K562 (cell line): ENCODE measurements around the gene ZFPM1. TPM values are rescaled to one million over a fixed set of nuclear protein-coding genes. Genes with fewer than 3 reads are reported as not detected.

ENCODE experiments used
- ATAC-seq: fragments of 200-7000 bp; cut with Tn5 transposase; 3 replicates; pipeline ENCODE4 v1.9.1; 2020; ENCODE audit warnings: moderate library complexity
- BruUV-seq: library from RNA; stranded (reverse); fragments of 400-500 nt; replicated peaks from 2 replicates; lab custom pipeline; 2021; lab: Mats Ljungman, UMichigan
- CTCF ChIA-PET: fragments of 300-600 bp; formaldehyde crosslinking; extraction: SDS; loops from one replicate; lab custom pipeline; 2021; ENCODE audit warnings: low intra/inter-chr PET ratio; lab: Yijun Ruan, JAX
- POLR2A ChIA-PET: fragments of 300-600, 350-650 bp; sonication (Branson Sonifier 250); formaldehyde crosslinking; extraction: SDS; loops from one replicate; lab custom pipeline; 2021; ENCODE audit warnings: antibody characterized with exemption, inconsistent platforms; lab: Yijun Ruan, JAX
- DNase-seq, 4 experiments: peaks; one replicate each; pipeline versions ENCODE4 v3.0.0 to v3.0.0-alpha.2; 2011 to 2018; ENCODE audit warnings: low spot score in 3 of 4, mixed read lengths in 3 of 4; ENCODE audit errors: extremely low read depth in 1 of 4
- FAIRE-seq: peaks from 2 replicates; lab custom pipeline; 2011; peaks lifted over from hg19 to GRCh38; lab: Jason Lieb, UNC
- H2AFZ ChIP-seq: 2 replicates; pipeline ENCODE4 v1.6.0; 2011; ENCODE audit warnings: low read depth, low read length, control low read depth, inconsistent platforms
- H3K27ac ChIP-seq: fragments of 200-600 bp; 3 replicates; pipeline ENCODE4 v1.8.0; 2011; ENCODE audit warnings: low read depth, mild to moderate bottlenecking, control low read depth, inconsistent platforms, low read length, moderate library complexity, mixed read lengths; ENCODE audit errors: extremely low read depth
- H3K27me3 ChIP-seq, 2 experiments: fragments of 300-600 bp in 1 of 2; 2 replicates in 1 of 2; 3 replicates in 1 of 2; pipeline versions ENCODE4 v1.6.0 to v1.8.0; 2011; ENCODE audit warnings: inconsistent platforms in 2 of 2, low read length in 2 of 2, mild to moderate bottlenecking in 1 of 2, mixed read lengths in 1 of 2, moderate library complexity in 1 of 2; ENCODE audit not compliant: control insufficient read depth in 2 of 2, insufficient read depth in 2 of 2
- H3K36me3 ChIP-seq: fragments of 300-600 bp; 3 replicates; pipeline ENCODE4 v1.8.0; 2011; ENCODE audit warnings: mild to moderate bottlenecking, low read length, inconsistent platforms; ENCODE audit not compliant: control insufficient read depth, insufficient read depth
- H3K4me1 ChIP-seq, 2 experiments: fragments of 200-600 bp in 1 of 2; replicated peaks in 1 of 2; 2 replicates in 1 of 2; 3 replicates in 1 of 2; pipeline versions ENCODE4 v1.5.1 to v1.8.0; 2011; ENCODE audit warnings: inconsistent platforms in 2 of 2, low read length in 2 of 2, mild to moderate bottlenecking in 1 of 2, mixed read lengths in 1 of 2, moderate library complexity in 1 of 2; ENCODE audit not compliant: control insufficient read depth in 2 of 2, insufficient read depth in 2 of 2
- H3K4me2 ChIP-seq: 2 replicates; pipeline ENCODE4 v1.6.1; 2011; ENCODE audit warnings: low read length, control low read depth, inconsistent platforms, mixed read lengths; ENCODE audit not compliant: insufficient read depth
- H3K4me3 ChIP-seq: fragments of 200-600 bp; sonication (generic), shearing (Covaris generic); 2 replicates; pipeline ENCODE4 v1.5.1; 2016; ENCODE audit warnings: control low read depth, inconsistent platforms
- H3K79me2 ChIP-seq: fragments of 200-600 bp; 3 replicates; pipeline ENCODE4 v1.8.0; 2011; ENCODE audit warnings: low read length, inconsistent platforms; ENCODE audit not compliant: control insufficient read depth, insufficient read depth
- H3K9ac ChIP-seq, 2 experiments: 2 replicates each; pipeline versions ENCODE4 v1.6.0 to v1.6.1; 2011; ENCODE audit warnings: low read depth in 2 of 2, low read length in 2 of 2, control low read depth in 1 of 2, inconsistent platforms in 1 of 2, mild to moderate bottlenecking in 1 of 2, mixed read lengths in 1 of 2; ENCODE audit not compliant: insufficient read depth in 1 of 2
- H3K9me1 ChIP-seq: one replicate; pipeline ENCODE4 v1.6.0; 2011; ENCODE audit warnings: inconsistent platforms, mild to moderate bottlenecking, low read length, moderate library complexity; ENCODE audit not compliant: control insufficient read depth, insufficient read depth
- H3K9me3 ChIP-seq: replicated peaks from 2 replicates; pipeline ENCODE4 v1.5.1; 2011; ENCODE audit warnings: low read depth, low read length, inconsistent platforms; ENCODE audit not compliant: control insufficient read depth, insufficient read depth
- H4K20me1 ChIP-seq: replicated peaks from 2 replicates; pipeline ENCODE4 v1.6.1; 2011; ENCODE audit warnings: low read length, inconsistent platforms, mixed read lengths; ENCODE audit not compliant: control insufficient read depth, insufficient read depth
- FOXA3 ChIP-seq, 2 experiments: fragments of 450-650 bp in 1 of 2; sonication (generic) in 1 of 2; formaldehyde crosslinking; IDR thresholded peaks in 1 of 2; conservative IDR thresholded peaks in 1 of 2; 2 replicates each; pipeline versions ENCODE4 v1.4.0 to v1.8.0; 2020 to 2022; ENCODE audit warnings: mild to moderate bottlenecking in 2 of 2, missing genetic modification reagents in 1 of 2
- FOXM1 ChIP-seq, 2 experiments: fragments of 450-650 bp in 1 of 2; sonication (generic) in 1 of 2; formaldehyde crosslinking in 1 of 2; IDR thresholded peaks; 2 replicates each; pipeline versions ENCODE4 v1.6.1 to v1.9.0; 2017 to 2022; ENCODE audit warnings: low read depth in 2 of 2, mild to moderate bottlenecking in 2 of 2, missing genetic modification reagents in 1 of 2, moderate library complexity in 1 of 2
- ILK ChIP-seq: fragments of 450-650 bp; IDR thresholded peaks from 2 replicates; pipeline ENCODE4 v1.6.1; 2016; ENCODE audit warnings: missing genetic modification characterization, low read depth, mild to moderate bottlenecking, missing compliant biosample characterization, moderate library complexity, borderline replicate concordance
- KLF6 ChIP-seq: fragments of 250-450 bp; sonication (Bioruptor Pico); IDR thresholded peaks from 2 replicates; pipeline ENCODE4 v1.4.0; 2020; ENCODE audit warnings: mild to moderate bottlenecking, moderate library complexity, borderline replicate concordance
- NONO ChIP-seq, 2 experiments: fragments of 200-400 bp in 1 of 2; fragments of 450-650 bp in 1 of 2; formaldehyde crosslinking in 1 of 2; IDR thresholded peaks; 2 replicates each; pipeline ENCODE4 v1.6.1; 2017; ENCODE audit warnings: low read depth in 2 of 2, mild to moderate bottlenecking in 2 of 2, moderate library complexity in 2 of 2, low read length in 1 of 2
- RUNX1 ChIP-seq: sonication (generic); IDR thresholded peaks from 2 replicates; pipeline ENCODE4 v1.6.1; 2016; ENCODE audit warnings: antibody characterized with exemption, low read depth
- SLC30A9 ChIP-seq: fragments of 250-450 bp; sonication (Bioruptor Pico); IDR thresholded peaks from 2 replicates; pipeline ENCODE4 v1.8.0; 2022; ENCODE audit warnings: mild to moderate bottlenecking, moderate library complexity
- SRSF3 ChIP-seq: fragments of 200-400 bp; formaldehyde crosslinking; IDR thresholded peaks from 2 replicates; pipeline ENCODE4 v1.6.1; 2016; ENCODE audit warnings: mild to moderate bottlenecking, low read length, moderate library complexity; ENCODE audit not compliant: insufficient read depth
- TAF15 ChIP-seq: fragments of 200-400 bp; formaldehyde crosslinking; IDR thresholded peaks from 2 replicates; pipeline ENCODE4 v1.6.1; 2017; ENCODE audit warnings: mild to moderate bottlenecking, low read depth, low read length, moderate library complexity
- ZNF134 ChIP-seq: fragments of 250-450 bp; sonication (Bioruptor Pico); conservative IDR thresholded peaks from 2 replicates; pipeline ENCODE4 v1.4.0; 2020
- ZNF239 ChIP-seq: fragments of 250-450 bp; sonication (Bioruptor Pico); IDR thresholded peaks from 2 replicates; pipeline ENCODE4 v1.4.0; 2020; ENCODE audit warnings: mild to moderate bottlenecking
- ZNF41 ChIP-seq: fragments of 250-450 bp; sonication (Bioruptor Pico); conservative IDR thresholded peaks from 2 replicates; pipeline ENCODE4 v1.4.0; 2020; ENCODE audit warnings: mild to moderate bottlenecking
- ZNF77 ChIP-seq: fragments of 250-450 bp; sonication (Bioruptor Pico); IDR thresholded peaks from 2 replicates; pipeline ENCODE4 v1.5.0; 2020
- WGBS: fragments of 100-300 bp; shearing (Covaris generic); methylation state at CpG from one replicate; pipeline ENCODE4 v1.1.6; 2016; ENCODE audit warnings: low coverage, mixed read lengths; ENCODE audit not compliant: insufficient coverage; ENCODE audit errors: missing lambda C conversion rate; 5-methylcytosine and 5-hydroxymethylcytosine counted together
- in situ Hi-C: fragments of 300-500 bp; cut with MboI; formaldehyde crosslinking; loops from 4 replicates; pipeline ENCODE4 v1.15.0; 2018; ENCODE audit warnings: inconsistent platforms, mixed read lengths
- intact Hi-C: fragments of 100-400 bp; cut with micrococcal nuclease; formaldehyde crosslinking; loops from 2 replicates; pipeline ENCODE4 v1.14.2; 2022
- polyA plus RNA-seq, 8 experiments: library from polyadenylated mRNA; depleted of rRNA in 4 of 8; stranded (reverse) in 5 of 8; unstranded in 3 of 8; fragments of >200 nt; fragmentation: Nextera tagmentation in 2 of 8; fragmentation: Illumina TruSeq in 1 of 8; extraction: Ambion mirVana in 2 of 8; extraction: Trizol in 1 of 8; gene quantifications; 2 replicates each; pipeline versions ENCODE4 v1.2.1 to v1.2.3, GENCODE V29; 2011 to 2014; ENCODE audit warnings: inconsistent platforms in 1 of 8, missing spikeins in 1 of 8
- total RNA-seq, 7 experiments: library from RNA; depleted of rRNA in 6 of 7; stranded (reverse); fragments of >200 nt in 6 of 7; fragmentation: Illumina TruSeq in 2 of 7; extraction: Trizol in 2 of 7; gene quantifications; 2 replicates each; pipeline versions ENCODE4 v1.2.1 to v1.2.3, GENCODE V29; 2011 to 2021; ENCODE audit warnings: low replicate concordance in 1 of 7
- TF ChIP-seq, protein P1 (sequence below): fragments of 250-450 bp; sonication (Bioruptor Pico); IDR thresholded peaks from 2 replicates; pipeline ENCODE4 v1.5.0; 2020; ENCODE audit warnings: mild to moderate bottlenecking, borderline replicate concordance
- TF ChIP-seq, protein P2 (sequence below), 3 experiments: IDR thresholded peaks in 2 of 3; conservative IDR thresholded peaks in 1 of 3; 2 replicates each; pipeline ENCODE4 v1.5.1; 2011 to 2012; ENCODE audit warnings: low read length in 3 of 3, mild to moderate bottlenecking in 3 of 3, control low read depth in 2 of 3, improper control_type of control experiment in 1 of 3, inconsistent platforms in 1 of 3, low read depth in 1 of 3, mixed read lengths in 1 of 3, moderate library complexity in 1 of 3; ENCODE audit not compliant: insufficient read depth in 2 of 3
- TF ChIP-seq, protein P3 (sequence below), 2 experiments: fragments of 450-650 bp in 1 of 2; sonication (generic) in 1 of 2; formaldehyde crosslinking in 1 of 2; IDR thresholded peaks in 1 of 2; conservative IDR thresholded peaks in 1 of 2; 2 replicates each; pipeline versions ENCODE4 v1.6.1 to v1.8.1; 2016 to 2023; ENCODE audit warnings: mild to moderate bottlenecking in 2 of 2, moderate library complexity in 2 of 2, inconsistent platforms in 1 of 2, missing genetic modification reagents in 1 of 2

Gene ZFPM1
- total and polyA plus RNA-seq, 9 of the 15 experiments (the other 6 are each of a cell fraction or from before 2014, with no cell fraction given) = 0.03 to 35.9 (median 1.4) TPM

DNA sequence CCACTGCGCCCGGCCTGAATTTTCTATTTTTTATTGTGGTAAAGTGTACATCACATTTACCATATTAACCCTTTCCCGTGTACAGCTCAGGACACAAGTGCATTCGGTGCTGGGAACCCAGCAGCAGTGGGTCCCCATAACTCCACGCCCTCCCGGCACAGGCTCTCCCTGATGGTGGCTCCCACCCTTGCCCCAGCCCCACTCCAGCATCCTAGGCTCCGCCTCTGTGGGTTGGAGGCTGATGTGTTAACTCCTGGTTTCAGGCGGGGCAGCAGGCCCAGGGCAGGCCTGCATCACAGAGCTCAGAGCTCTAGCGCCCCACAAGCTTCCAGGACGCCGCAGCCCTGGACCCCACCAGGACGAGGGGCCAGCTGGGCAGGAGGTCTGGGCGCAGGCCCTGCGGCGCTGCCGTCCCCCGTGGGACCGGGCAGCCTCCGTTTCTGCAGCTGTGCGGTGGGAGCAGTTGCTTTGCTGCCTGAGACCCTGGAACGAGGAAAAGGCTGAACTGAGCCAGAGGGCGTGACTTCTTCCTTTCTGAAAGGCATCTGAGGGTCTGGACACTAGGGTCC is 19.6 kb downstream of the ZFPM1 start:
- Histone ChIP-seq H3K9me1 (peaks cover 14% of the 10 kb centered on the region), H3K27ac (peak overlapping the region; percentile 68; the same call in 2 of the 3 replicates), H3K79me2 (peaks cover 96% of the 10 kb centered on the region), H3K4me2 (peak overlapping the region; percentile 15; the same call in 1 of the 2 replicates), H3K36me3 (peaks cover 60% of the 10 kb centered on the region; the same call in 2 of the 3 replicates), H3K9me3 (no peaks in the 10 kb centered on the region), H3K4me1 (peaks cover 43 to 98% of the 10 kb centered on the region in 2 experiments), H3K27me3 (no peaks in the 10 kb centered on the region), H3K4me3 (no peak overlapping the region), H4K20me1 (peaks cover 84% of the 10 kb centered on the region), H2AFZ (no peak overlapping the region), H3K9ac (peak overlapping the region in 1 of 2 experiments; percentile 54; a peak in 3 of 4 replicates)
- no TSS peak for BruUV-seq
- in situ Hi-C loops = no loop called here
- ATAC-seq = peak; percentile 43
- POLR2A ChIA-PET = interaction anchor here (0.6 to 1.0 kb wide), 5 partner anchors 8 to 98 kb away, joined by 3 read pairs; partner anchors contain the start of gene ZC3H18
- peak in 2 of 4 experiments; percentile 52 to 65 for DNase-seq
- 69% methylated on average over 19 of the region's 22 CpGs for WGBS
- FAIRE-seq = peak; percentile 69
- intact Hi-C loops = no loop called here
- CTCF ChIA-PET = no interaction called here
- TF ChIP-seq NONO (IDR thresholded peaks at IDR 0.05; ENCODE audit: low read depth in 2 of 2, low read length in 1 of 2) (no peak), ZNF239 (no peak), ILK (tag) (no peak), ZNF41 (CRISPR knock-in tag) (peak; percentile 87), RUNX1 (no peak), KLF6 (no peak), FOXM1 (IDR thresholded peaks at IDR 0.05; ENCODE audit: low read depth) (no peak), FOXM1 (CRISPR knock-in tag; IDR thresholded peaks at IDR 0.05; ENCODE audit: low read depth) (no peak), FOXA3 (CRISPR knock-in tag; conservative IDR thresholded peaks at IDR 0.05 in 1 of 2, IDR thresholded peaks at IDR 0.05 in 1 of 2) (no peak), ZNF134 (CRISPR knock-in tag) (no peak), TAF15 (no peak), SLC30A9 (CRISPR knock-in tag) (no peak), SRSF3 (no peak), ZNF77 (CRISPR knock-in tag) (no peak)
- TF ChIP-seq, protein P1, sequence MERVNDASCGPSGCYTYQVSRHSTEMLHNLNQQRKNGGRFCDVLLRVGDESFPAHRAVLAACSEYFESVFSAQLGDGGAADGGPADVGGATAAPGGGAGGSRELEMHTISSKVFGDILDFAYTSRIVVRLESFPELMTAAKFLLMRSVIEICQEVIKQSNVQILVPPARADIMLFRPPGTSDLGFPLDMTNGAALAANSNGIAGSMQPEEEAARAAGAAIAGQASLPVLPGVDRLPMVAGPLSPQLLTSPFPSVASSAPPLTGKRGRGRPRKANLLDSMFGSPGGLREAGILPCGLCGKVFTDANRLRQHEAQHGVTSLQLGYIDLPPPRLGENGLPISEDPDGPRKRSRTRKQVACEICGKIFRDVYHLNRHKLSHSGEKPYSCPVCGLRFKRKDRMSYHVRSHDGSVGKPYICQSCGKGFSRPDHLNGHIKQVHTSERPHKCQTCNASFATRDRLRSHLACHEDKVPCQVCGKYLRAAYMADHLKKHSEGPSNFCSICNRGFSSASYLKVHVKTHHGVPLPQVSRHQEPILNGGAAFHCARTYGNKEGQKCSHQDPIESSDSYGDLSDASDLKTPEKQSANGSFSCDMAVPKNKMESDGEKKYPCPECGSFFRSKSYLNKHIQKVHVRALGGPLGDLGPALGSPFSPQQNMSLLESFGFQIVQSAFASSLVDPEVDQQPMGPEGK (CRISPR knock-in tag) = no peak
- TF ChIP-seq, protein P2, sequence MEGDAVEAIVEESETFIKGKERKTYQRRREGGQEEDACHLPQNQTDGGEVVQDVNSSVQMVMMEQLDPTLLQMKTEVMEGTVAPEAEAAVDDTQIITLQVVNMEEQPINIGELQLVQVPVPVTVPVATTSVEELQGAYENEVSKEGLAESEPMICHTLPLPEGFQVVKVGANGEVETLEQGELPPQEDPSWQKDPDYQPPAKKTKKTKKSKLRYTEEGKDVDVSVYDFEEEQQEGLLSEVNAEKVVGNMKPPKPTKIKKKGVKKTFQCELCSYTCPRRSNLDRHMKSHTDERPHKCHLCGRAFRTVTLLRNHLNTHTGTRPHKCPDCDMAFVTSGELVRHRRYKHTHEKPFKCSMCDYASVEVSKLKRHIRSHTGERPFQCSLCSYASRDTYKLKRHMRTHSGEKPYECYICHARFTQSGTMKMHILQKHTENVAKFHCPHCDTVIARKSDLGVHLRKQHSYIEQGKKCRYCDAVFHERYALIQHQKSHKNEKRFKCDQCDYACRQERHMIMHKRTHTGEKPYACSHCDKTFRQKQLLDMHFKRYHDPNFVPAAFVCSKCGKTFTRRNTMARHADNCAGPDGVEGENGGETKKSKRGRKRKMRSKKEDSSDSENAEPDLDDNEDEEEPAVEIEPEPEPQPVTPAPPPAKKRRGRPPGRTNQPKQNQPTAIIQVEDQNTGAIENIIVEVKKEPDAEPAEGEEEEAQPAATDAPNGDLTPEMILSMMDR (IDR thresholded peaks at IDR 0.05 in 2 of 3, conservative IDR thresholded peaks at IDR 0.05 in 1 of 3; ENCODE audit: insufficient read depth in 2 of 3, low read depth in 1 of 3, low read length in 3 of 3) = 0 out of 6 replicates have a peak, but pooled peaks of 1 of the 3 experiments have one; percentile 6
- TF ChIP-seq, protein P3, sequence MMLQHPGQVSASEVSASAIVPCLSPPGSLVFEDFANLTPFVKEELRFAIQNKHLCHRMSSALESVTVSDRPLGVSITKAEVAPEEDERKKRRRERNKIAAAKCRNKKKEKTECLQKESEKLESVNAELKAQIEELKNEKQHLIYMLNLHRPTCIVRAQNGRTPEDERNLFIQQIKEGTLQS (IDR thresholded peaks at IDR 0.05) = no peak
- TF ChIP-seq, protein P3 (CRISPR knock-in tag; conservative IDR thresholded peaks at IDR 0.05) = no peak
